B cell (primary cell): ENCODE measurements around the gene ATP1B3.
"Not testable (repeated sequence)": the region's sequence is repeated elsewhere in the genome, so short reads cannot be mapped to it uniquely, and the experiment has no call there.

Experiments used
- EZH2 ChIP-seq: IDR thresholded peaks from 2 replicates; pipeline ENCODE4 v1.6.1; 2012; ENCODE audit warnings: borderline replicate concordance, low read depth, mild to moderate bottlenecking, moderate library complexity, low read length; ENCODE audit not compliant: insufficient read depth, poor library complexity, severe bottlenecking
- TF ChIP-seq, protein P1 (sequence below): fragments of 200-600 bp; IDR thresholded peaks from one replicate; pipeline ENCODE4 v1.8.0; 2022; ENCODE audit warnings: antibody characterized with exemption, mild to moderate bottlenecking

DNA sequence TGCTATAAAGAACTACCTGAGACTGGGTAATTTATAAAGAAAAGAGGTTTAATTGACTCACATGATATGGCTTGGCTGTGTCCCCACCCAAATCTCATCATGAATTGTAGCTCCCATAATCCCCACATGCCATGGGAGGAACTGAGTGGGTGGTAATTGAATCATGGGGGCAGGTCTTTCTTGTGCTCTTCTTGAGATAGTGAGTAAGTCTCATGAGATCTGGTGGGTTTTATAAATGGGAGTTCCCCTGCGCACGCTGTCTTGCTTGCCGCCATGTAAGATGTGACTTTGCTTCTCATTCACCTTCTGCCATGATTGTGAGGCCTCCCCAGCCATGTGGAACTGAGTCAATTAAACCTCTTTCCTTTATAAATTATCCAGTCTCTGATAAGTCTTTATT is 12.1 kb downstream of the ATP1B3 start:
- TF ChIP-seq, protein P1, sequence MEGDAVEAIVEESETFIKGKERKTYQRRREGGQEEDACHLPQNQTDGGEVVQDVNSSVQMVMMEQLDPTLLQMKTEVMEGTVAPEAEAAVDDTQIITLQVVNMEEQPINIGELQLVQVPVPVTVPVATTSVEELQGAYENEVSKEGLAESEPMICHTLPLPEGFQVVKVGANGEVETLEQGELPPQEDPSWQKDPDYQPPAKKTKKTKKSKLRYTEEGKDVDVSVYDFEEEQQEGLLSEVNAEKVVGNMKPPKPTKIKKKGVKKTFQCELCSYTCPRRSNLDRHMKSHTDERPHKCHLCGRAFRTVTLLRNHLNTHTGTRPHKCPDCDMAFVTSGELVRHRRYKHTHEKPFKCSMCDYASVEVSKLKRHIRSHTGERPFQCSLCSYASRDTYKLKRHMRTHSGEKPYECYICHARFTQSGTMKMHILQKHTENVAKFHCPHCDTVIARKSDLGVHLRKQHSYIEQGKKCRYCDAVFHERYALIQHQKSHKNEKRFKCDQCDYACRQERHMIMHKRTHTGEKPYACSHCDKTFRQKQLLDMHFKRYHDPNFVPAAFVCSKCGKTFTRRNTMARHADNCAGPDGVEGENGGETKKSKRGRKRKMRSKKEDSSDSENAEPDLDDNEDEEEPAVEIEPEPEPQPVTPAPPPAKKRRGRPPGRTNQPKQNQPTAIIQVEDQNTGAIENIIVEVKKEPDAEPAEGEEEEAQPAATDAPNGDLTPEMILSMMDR = not testable (repeated sequence)
- not testable (repeated sequence) for TF ChIP-seq EZH2
